ENCODE results near the gene SH3TC1. TPM values are rescaled to one million over a fixed set of nuclear protein-coding genes. Genes with fewer than 3 reads are reported as not detected.

The SH3TC1 gene
- polyA plus RNA-seq, 10 donors = 5.9 to 24.5 (median 8.0) TPM

GRCh38 chr4:8274765-8275547 is 75.9 kb downstream of the SH3TC1 start:
- peak; percentile 85 to 94 (median 90) for DNase-seq

- DNase-seq = peak in 1 of 3 donors; percentile 38
These were observed 76.4 kb downstream of the SH3TC1 start for GRCh38 chr4:8275548-8275910.

GRCh38 chr4:8276358-8277240 is 77.5 kb downstream of the SH3TC1 start:
- peak in 1 of 3 donors; percentile 73 for DNase-seq

- no peak for DNase-seq
These were observed 78.4 kb downstream of the SH3TC1 start for GRCh38 chr4:8277356-8278008.

- DNase-seq = no peak
These were observed 78.9 kb downstream of the SH3TC1 start for GRCh38 chr4:8278009-8278395.

GRCh38 chr4:8278421-8279287 is 79.6 kb downstream of the SH3TC1 start:
- peak; percentile 83 to 94 (median 92) for DNase-seq

GRCh38 chr4:8279321-8280157 is 80.4 kb downstream of the SH3TC1 start:
- DNase-seq = no peak

- no peak for DNase-seq
These were observed 81.2 kb downstream of the SH3TC1 start for GRCh38 chr4:8280158-8280875.

GRCh38 chr4:8280876-8281440 is 81.9 kb downstream of the SH3TC1 start:
- no peak for DNase-seq

- DNase-seq = peak; percentile 80 to 92 (median 84)
These were observed 82.5 kb downstream of the SH3TC1 start for GRCh38 chr4:8281519-8282133.

- no peak for DNase-seq
These were observed 83.1 kb downstream of the SH3TC1 start for GRCh38 chr4:8282134-8282641.

GRCh38 chr4:8282742-8283141 is 83.7 kb downstream of the SH3TC1 start:
- no peak for DNase-seq

- DNase-seq = peak in 1 of 3 donors; percentile 47
These were observed 84.1 kb downstream of the SH3TC1 start for GRCh38 chr4:8283161-8283560.

GRCh38 chr4:8283631-8284121 is 84.6 kb downstream of the SH3TC1 start:
- no peak for DNase-seq

GRCh38 chr4:8284391-8284790 is 85.3 kb downstream of the SH3TC1 start:
- DNase-seq = no peak

GRCh38 chr4:8285143-8285975 is 86.3 kb downstream of the SH3TC1 start:
- DNase-seq = no peak

GRCh38 chr4:8285976-8286718 is 87.1 kb downstream of the SH3TC1 start:
- DNase-seq = no peak

Measured in muscle of back (tissue), 11 donors.